PFSK-1 (cell line): ENCODE data around the gene NOP56.

Source experiments
- FOXP2 ChIP-seq: optimal IDR thresholded peaks from 2 replicates; pipeline ENCODE3; 2011; ENCODE audit warnings: borderline replicate concordance, control low read depth, inconsistent platforms; ENCODE audit not compliant: insufficient read depth; ENCODE audit errors: extremely low read length, extremely low read depth
- POLR2AphosphoS5 ChIP-seq: IDR thresholded peaks from 2 replicates; pipeline ENCODE4 v1.6.1; 2012; ENCODE audit warnings: low read depth, mild to moderate bottlenecking, control low read depth, low read length, moderate library complexity
- SIN3A ChIP-seq: IDR thresholded peaks from 2 replicates; pipeline ENCODE4 v1.6.1; 2012; ENCODE audit warnings: mild to moderate bottlenecking, low read length, moderate library complexity, borderline replicate concordance; ENCODE audit not compliant: insufficient read depth
- TAF1 ChIP-seq: IDR thresholded peaks from 2 replicates; pipeline ENCODE4 v1.6.1; 2012; ENCODE audit warnings: low read length, control low read depth, borderline replicate concordance; ENCODE audit not compliant: insufficient read depth
- TF ChIP-seq, protein P1 (sequence below), 2 experiments: IDR thresholded peaks; 2 replicates each; pipeline versions ENCODE4 v1.6.1 to v1.8.0; 2011 to 2012; ENCODE audit warnings: low read depth in 2 of 2, low read length in 2 of 2, control low read depth in 1 of 2, inconsistent platforms in 1 of 2, mild to moderate bottlenecking in 1 of 2, moderate library complexity in 1 of 2; ENCODE audit not compliant: insufficient read depth in 1 of 2

DNA sequence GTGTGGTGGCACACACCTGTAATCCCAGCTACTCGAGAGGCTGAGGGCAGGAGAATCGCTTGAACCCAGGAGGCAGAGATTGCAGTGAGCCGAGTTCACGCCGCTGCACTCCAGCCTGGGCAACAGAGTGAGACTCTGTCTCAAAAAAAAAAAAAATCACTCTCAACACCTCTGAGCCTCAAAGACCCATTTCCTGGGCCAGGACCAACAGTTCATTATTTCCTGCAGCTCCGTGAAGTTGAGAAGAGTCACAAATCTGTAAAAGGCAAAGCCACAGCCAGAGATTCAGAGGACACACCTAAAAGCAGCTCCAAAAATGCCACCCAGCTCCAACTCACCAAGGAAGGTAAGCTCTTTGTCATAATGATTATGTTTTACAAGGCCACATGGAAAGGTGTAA is 15.2 kb upstream of the NOP56 start:
- no peak for TF ChIP-seq POLR2AphosphoS5
- TF ChIP-seq, protein P1, sequence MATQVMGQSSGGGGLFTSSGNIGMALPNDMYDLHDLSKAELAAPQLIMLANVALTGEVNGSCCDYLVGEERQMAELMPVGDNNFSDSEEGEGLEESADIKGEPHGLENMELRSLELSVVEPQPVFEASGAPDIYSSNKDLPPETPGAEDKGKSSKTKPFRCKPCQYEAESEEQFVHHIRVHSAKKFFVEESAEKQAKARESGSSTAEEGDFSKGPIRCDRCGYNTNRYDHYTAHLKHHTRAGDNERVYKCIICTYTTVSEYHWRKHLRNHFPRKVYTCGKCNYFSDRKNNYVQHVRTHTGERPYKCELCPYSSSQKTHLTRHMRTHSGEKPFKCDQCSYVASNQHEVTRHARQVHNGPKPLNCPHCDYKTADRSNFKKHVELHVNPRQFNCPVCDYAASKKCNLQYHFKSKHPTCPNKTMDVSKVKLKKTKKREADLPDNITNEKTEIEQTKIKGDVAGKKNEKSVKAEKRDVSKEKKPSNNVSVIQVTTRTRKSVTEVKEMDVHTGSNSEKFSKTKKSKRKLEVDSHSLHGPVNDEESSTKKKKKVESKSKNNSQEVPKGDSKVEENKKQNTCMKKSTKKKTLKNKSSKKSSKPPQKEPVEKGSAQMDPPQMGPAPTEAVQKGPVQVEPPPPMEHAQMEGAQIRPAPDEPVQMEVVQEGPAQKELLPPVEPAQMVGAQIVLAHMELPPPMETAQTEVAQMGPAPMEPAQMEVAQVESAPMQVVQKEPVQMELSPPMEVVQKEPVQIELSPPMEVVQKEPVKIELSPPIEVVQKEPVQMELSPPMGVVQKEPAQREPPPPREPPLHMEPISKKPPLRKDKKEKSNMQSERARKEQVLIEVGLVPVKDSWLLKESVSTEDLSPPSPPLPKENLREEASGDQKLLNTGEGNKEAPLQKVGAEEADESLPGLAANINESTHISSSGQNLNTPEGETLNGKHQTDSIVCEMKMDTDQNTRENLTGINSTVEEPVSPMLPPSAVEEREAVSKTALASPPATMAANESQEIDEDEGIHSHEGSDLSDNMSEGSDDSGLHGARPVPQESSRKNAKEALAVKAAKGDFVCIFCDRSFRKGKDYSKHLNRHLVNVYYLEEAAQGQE (IDR thresholded peaks at IDR 0.05; ENCODE audit: insufficient read depth in 1 of 2, low read depth in 2 of 2, low read length in 2 of 2), result no peak
- no peak for TF ChIP-seq TAF1
- TF ChIP-seq FOXP2, result no peak
- no peak for TF ChIP-seq SIN3A
